GM12878 (cell line): ENCODE data around the gene HMBS.

ENCODE experiments used
- ATF3 ChIP-seq: IDR thresholded peaks from 2 replicates; pipeline ENCODE4 v1.6.1; 2011; ENCODE audit warnings: low read depth, mild to moderate bottlenecking, low read length, moderate library complexity, borderline replicate concordance; ENCODE audit errors: extremely low read depth
- BMI1 ChIP-seq: fragments of 450-650 bp; IDR thresholded peaks from 2 replicates; pipeline ENCODE4 v1.6.1; 2016; ENCODE audit warnings: mild to moderate bottlenecking, moderate library complexity, borderline replicate concordance
- BRCA1 ChIP-seq: IDR thresholded peaks from 2 replicates; pipeline ENCODE4 v1.6.1; 2011; ENCODE audit warnings: low read depth, low read length, improper control_type of control experiment
- CTCF ChIP-seq, 3 experiments: IDR thresholded peaks in 2 of 3; conservative IDR thresholded peaks in 1 of 3; 2 replicates each; pipeline ENCODE4 v1.5.1; 2011; ENCODE audit warnings: low read depth in 3 of 3, low read length in 3 of 3, mild to moderate bottlenecking in 3 of 3, control low read depth in 2 of 3, moderate library complexity in 2 of 3, inconsistent platforms in 1 of 3, mixed read lengths in 1 of 3; ENCODE audit not compliant: control insufficient read depth in 2 of 3, insufficient read depth in 1 of 3; ENCODE audit errors: extremely low read depth in 1 of 3
- EP300 ChIP-seq, 2 experiments: fragments of 150-350 bp in 1 of 2; IDR thresholded peaks; 2 replicates each; pipeline ENCODE4 v1.6.1; 2011 to 2012; ENCODE audit warnings: low read depth in 2 of 2, low read length in 2 of 2, borderline replicate concordance in 1 of 2, improper control_type of control experiment in 1 of 2, inconsistent platforms in 1 of 2; ENCODE audit not compliant: control insufficient read depth in 1 of 2
- ESRRA ChIP-seq: IDR thresholded peaks from 2 replicates; pipeline ENCODE4 v1.6.1; 2012; ENCODE audit warnings: mild to moderate bottlenecking, low read length, improper control_type of control experiment
- FOS ChIP-seq: IDR thresholded peaks from 3 replicates; pipeline ENCODE4 v1.6.1; 2011; ENCODE audit warnings: borderline replicate concordance; ENCODE audit not compliant: insufficient read length; ENCODE audit errors: extremely low read depth
- IRF4 ChIP-seq: IDR thresholded peaks from 2 replicates; pipeline ENCODE4 v1.6.1; 2011; ENCODE audit warnings: low read depth, low read length
- KDM1A ChIP-seq: fragments of 200-600 bp; sonication (generic); IDR thresholded peaks from 2 replicates; pipeline ENCODE4 v1.6.1; 2016; ENCODE audit warnings: borderline replicate concordance
- RAD21 ChIP-seq: IDR thresholded peaks from 2 replicates; pipeline ENCODE4 v1.6.1; 2011; ENCODE audit warnings: mild to moderate bottlenecking, low read depth, low read length, moderate library complexity; ENCODE audit not compliant: insufficient read depth
- TARDBP ChIP-seq: IDR thresholded peaks from 2 replicates; pipeline ENCODE4 v1.6.1; 2016; ENCODE audit warnings: borderline replicate concordance

- TF ChIP-seq RAD21 (no peak), ATF3 (no peak), IRF4 (no peak), BMI1 (no peak), BRCA1 (no peak), EP300 (IDR thresholded peaks at IDR 0.05; ENCODE audit: borderline replicate concordance in 1 of 2, control insufficient read depth in 1 of 2, low read depth in 2 of 2, low read length in 2 of 2) (no peak), KDM1A (no peak), CTCF (IDR thresholded peaks at IDR 0.05 in 2 of 3, conservative IDR thresholded peaks at IDR 0.05 in 1 of 3; ENCODE audit: control insufficient read depth in 2 of 3, extremely low read depth in 1 of 3, insufficient read depth in 1 of 3, low read depth in 3 of 3, low read length in 3 of 3) (no peak), ESRRA (no peak), FOS (no peak), TARDBP (no peak)
Observed at GRCh38 chr11:119106564-119107537, 22.2 kb downstream of the HMBS start, which contains the start of gene C2CD2L.
